Stimulated activated naive CD4-positive, alpha-beta T cell treated with Interleukin-2 at 50 U/mL for 16 hours (primary cell): Measurements from ENCODE around the gene GPR137B.
A peak's percentile ranks its signal among the peaks of the same experiment; 100 is the strongest.
"Not testable (repeated sequence)": the region's sequence is repeated elsewhere in the genome, so short reads cannot be mapped to it uniquely, and the experiment has no call there.

Experiments
- DNase-seq: peaks from one replicate; lab custom pipeline; 2025; lab: John Stamatoyannopoulos, UW

GPR137B gene

GRCh38 chr1:236144446-236145150 is 2.3 kb downstream of the GPR137B start:
- no peak for DNase-seq

- no peak for DNase-seq
Measured at GRCh38 chr1:236147068-236147467, 4.7 kb downstream of the GPR137B start.

DNA sequence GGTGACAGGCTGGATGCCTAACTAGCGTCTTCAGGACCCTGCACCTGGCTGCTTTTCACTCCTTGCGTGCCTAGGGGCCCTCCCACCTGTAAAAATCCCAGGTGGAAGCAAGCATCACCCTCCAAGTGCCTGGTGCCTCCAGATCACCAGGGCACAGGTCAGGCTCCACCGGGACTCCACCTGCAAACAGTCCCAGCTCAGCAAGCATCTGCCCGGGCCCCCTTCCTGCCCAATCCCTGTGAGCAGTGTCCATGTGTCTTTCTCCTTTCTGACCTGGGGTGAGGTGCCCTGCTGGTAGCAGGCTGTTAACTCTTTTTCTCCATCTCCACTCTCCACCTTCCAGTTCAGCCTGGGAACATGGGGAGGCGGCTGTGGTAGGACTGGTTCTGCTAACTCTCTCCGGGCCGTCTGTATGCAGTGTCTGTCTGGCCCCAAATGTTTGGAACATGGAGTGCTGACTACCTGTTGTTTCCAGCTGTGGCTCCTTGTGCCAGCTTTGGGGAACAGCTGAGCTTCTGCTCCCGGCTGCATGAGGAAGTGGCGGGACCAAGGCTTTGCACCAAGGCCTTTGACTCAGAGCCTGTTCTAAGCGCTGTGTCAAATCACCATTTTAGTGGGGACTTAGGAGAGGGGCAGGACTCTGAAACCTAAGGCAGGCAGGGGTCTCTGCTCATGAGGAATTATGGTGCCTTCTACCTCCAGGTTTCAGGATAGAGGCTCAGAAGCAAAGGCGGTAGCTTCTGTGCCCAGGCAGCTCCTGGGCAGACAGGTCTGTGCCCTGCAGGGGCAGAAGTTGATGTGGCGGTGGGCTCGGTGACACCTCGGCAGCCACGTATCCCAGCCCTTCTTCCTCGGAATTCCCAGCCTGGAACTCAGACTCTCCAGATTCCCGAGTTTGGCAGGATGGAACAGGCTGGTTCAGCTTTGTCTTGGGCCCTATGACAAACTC is 5.5 kb downstream of the GPR137B start:
- no peak for DNase-seq

GRCh38 chr1:236148470-236148845 is 6.1 kb downstream of the GPR137B start:
- no peak for DNase-seq

DNA sequence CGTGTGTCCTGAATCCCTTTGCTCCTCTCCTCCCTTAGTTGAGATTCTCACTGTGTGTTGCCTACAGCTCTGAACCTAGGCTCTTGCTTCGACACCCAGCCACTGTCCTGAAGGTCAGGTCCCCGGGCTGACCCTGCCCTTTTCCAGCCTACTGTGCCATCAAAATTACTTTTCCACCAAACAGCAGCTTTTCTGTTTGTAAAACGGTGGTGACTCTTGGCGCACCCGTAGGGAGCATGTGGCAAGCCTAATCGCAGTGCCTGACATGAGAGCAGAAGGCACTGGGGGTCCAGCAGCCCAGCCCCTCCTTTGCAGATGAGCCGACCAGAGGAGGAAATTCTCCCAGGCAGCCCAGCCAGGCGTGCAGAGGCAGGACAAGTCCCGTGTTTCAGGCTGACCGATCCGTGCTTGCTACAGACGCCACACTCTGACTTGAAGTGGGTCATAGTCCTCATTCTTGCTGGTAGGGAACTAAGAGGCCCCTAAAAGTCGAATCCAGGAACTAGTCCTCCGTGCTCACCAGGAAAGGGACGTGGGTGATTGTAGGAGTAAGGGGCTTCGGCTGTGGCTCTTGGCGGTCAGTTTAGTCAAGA is 6.8 kb downstream of the GPR137B start:
- no peak for DNase-seq

- DNase-seq: no peak
Measured at GRCh38 chr1:236149696-236150228, 7.4 kb downstream of the GPR137B start.

DNA sequence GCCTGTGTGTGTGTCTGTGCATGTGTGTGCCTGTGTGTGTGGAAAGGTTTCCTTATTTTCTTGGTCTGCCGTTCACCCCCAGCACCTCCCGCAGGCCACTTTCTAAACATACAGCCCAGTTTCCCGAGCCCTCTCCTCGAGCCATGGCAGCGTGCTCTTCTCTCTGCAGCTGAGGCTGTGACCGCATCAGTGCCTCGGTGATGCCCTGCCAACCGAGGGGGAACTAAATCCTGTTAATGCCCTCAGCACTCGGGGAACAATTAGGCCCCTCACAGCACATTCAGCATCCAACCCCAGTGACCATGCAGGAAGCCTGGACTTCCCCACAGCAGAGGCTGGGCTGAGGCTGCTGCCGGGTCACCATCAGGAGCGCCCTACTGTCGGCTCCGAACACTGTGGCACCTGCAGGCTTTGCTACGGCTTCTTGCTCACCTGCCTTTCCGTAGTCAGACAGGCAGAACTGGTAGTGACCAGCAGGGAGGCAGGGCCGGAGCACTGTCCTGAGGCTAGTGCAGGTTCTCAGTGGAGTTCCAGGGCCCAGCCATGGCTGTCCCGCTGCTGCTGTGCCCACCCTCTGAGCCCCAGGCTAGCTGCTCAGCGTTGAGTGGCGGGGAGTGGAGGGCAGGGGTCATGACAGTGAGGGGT is 8.1 kb downstream of the GPR137B start:
- DNase-seq: no peak

DNA sequence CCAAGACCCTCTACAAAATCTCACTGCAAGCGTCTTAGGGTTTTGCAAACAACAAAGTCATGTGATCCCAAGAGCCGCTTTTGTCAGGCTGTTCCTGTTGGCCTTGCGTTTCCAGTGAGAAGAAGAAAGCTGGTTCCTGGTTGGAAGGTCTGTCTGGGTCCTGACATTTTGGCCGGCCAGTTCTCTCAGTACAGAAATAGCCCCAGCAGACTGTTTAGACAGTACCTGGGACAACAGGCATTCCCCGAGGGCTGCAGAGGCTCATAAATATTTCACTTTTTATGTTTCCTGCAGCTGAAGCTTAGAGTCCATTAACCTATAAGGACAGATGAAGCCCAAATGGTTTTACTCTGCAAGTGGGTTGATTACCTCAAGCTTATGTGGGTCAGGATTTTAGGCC is 8.6 kb downstream of the GPR137B start:
- no peak for DNase-seq

DNA sequence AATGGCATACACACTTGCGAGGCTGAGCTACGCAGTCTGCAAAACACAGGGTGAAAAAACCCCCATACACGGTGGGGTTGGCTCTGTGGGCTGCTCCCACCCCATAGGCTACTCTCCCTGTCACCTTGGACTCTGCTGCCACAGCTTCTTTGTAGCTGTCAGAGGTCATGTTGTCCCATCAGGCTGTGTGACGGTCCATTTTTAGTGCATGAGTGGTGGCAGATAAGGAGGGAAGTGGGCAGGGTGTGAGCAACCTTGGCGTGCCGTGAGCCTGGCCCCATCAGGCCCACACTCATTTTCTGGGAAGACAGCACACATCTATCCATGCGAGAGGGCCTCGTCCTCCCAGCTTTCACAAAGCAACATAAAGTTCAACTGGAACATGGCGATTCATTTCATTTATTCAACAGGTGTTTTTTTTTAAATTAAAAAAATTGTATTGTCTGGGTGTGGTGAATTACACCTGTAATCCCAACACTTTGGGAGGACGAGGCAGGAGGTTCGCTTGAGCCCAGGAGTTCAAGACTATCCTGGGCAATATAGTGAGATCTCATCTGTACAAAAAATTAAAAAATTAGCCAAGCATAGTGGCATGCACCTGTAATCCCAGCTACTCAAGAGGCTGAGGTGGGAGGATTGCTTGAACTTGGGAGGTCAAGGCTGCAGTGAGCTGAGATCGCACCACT is 9.5 kb downstream of the GPR137B start:
- DNase-seq: no peak

- no peak for DNase-seq
Measured at GRCh38 chr1:236154126-236154525, 11.8 kb downstream of the GPR137B start.

DNA sequence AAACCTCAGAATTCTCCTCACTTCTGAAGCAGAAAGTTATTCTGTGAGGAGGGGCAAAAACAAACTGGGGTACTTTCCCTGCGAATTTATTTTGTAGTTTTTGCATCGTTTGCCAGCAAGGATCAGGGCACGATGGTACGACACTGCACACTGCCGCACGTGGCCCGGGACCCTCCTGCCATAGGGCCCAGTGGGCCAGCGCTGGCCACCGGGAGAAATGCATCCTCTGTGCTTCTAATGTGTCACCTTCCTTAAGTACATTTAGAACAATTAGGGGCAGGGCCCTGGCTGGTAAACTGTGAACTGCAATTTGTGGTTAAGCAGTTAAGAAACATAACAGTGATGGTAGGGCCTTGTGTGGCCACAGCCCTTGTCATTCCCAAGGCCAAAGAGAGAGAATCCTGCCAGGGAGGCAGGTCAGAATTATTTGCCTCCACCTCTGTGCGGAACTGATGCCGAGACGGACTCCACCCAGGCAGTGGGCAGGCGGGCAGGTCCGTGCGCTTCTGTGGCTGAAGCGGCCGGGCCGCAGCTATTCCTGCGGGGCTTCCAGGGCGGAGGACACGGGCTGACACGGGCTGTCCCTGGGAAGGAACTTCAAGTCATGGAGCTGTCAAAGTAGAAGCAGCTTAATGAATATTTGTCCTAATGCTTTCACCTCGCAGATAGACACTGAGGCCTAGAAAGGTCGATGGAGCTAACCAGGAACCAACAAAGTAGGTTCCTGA is 12.5 kb downstream of the GPR137B start:
- no peak for DNase-seq

GRCh38 chr1:236155399-236155767 is 13.0 kb downstream of the GPR137B start:
- no peak for DNase-seq

GRCh38 chr1:236155841-236156503 is 13.6 kb downstream of the GPR137B start:
- DNase-seq: no peak

GRCh38 chr1:236156512-236157208 is 14.3 kb downstream of the GPR137B start:
- DNase-seq: peak; percentile 27

DNA sequence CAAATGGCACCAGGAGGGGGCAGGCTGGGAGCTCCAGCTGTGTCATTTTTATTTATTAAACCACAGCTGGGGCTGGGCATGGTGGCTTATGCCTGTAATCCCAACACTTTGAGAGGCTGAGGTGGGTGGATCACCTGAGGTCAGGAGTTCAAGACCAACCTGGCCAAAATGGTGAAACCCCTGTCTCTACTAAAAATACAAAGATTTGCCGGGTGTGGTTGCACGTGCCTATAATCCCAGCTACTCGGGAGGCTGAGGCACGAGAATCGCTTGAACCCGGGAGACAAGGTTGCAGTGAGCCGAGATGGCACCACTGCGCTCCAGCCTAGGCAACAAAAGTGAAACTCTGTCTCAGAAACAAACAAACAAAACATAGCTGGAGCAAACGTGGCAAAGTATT is 15.7 kb downstream of the GPR137B start:
- DNase-seq: not testable (repeated sequence)

DNA sequence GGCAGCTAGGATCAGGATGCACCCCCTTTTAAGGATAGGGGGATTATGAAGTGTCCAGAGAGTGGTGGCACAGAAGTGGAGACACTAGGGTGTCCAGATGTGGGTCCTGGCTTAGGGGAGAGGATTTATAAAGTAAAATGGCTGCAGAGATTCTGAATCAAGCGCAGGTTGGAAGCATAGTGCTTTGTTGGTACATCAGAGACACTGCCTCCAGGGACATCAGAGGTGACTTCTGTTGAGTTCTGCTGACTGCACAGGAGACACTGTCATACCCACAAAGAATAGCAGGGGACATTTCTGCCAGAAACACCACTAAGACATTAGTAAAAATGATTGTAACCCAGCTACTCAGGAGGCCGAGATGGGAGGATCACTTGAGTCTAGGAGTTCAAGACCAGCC is 16.4 kb downstream of the GPR137B start:
- no peak for DNase-seq

DNA sequence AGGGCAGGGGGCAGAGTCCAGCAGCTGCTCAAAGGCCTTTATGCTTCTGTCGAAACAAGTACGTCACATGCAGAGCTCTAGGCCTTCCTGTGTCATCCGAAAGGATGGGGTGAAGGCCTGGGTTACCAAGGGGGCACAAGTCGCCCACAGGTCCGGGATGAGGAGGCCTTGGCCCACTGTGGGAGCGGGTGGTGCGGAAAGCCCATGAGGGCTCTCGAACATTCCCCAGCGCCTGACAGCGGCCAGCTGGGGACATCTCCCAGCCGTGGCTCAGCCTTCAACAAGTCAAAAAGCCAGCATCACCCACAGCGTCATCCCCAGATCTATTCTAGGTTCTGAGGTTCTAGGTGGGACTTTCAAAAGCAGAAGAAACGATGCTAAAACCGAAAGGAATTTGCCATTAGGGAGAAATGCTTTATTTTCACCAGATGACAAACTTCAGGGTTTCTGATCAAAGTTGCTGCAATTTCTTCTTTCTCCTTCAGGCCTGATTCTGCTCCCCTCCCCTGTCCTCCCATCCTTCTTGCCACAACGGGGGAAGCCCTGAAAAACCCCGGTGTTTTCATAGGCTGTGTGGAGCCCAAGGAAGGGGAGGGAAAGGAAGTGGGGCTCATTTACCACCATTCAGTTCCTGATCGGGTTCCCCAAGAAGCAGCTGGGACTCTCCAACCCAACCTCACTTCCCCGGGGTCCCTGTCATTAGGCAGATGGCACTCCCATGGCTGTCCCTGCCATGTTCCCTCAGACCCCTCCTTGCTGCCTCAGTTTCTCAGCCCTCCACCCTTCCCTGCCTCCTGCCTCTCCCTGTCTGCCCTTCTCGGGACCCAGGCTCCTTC is 17.6 kb downstream of the GPR137B start:
- no peak for DNase-seq

DNA sequence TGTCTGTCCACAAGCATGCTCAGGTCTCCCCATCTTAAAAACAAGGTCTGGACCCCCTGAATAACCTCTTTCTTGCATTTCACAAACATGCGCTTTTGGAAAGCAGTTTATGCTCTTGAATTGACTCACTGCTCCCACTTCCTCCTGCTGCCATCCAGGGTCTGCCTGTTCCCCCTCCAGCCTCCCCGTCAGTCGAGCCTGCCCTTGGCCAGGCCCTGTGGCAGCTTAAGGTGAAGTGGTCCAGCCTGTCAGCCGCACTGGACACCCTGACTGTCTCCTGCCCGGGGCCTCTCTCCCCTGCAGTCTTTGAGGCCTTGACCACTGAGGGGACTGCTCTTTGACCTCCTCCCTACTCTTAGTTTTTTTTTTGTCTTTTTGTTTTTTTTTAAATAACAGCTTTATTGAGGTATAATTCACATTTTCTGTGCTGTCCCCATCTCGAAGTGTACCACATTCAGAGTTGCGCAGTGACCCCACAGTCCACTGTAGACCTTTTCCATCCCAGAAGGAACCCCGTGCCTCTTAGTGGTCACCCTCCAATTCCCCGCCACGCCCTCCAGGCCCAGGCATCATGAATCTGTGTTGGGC is 18.3 kb downstream of the GPR137B start:
- no peak for DNase-seq
